Stomach (tissue), 9 donors: ENCODE measurements around the gene SETD6. TPM values are rescaled to one million over a fixed set of nuclear protein-coding genes. Genes with fewer than 3 reads are reported as not detected.

Experiments used
- DNase-seq, 2 donors: peaks; one replicate each; pipeline versions ENCODE4 v3.0.0 to v3.0.0-alpha.2; 2013 to 2019
- H3K27ac ChIP-seq, 5 donors: fragments of 200-600 bp in 4 of 5; sonication (generic) in 4 of 5; one replicate each; pipeline ENCODE4 v1.5.1; 2013 to 2019; ENCODE audit warnings: mild to moderate bottlenecking in 1 of 5, moderate library complexity in 1 of 5
- H3K27me3 ChIP-seq, 3 donors: fragments of 200-600 bp; sonication (generic); one replicate each; pipeline ENCODE4 v1.5.1; 2017 to 2019; ENCODE audit warnings: mixed run types in 1 of 3
- H3K36me3 ChIP-seq, 4 donors: fragments of 200-600 bp; sonication (generic); 1 replicate in 3 of 4; 2 replicates in 1 of 4; pipeline ENCODE4 v1.5.1; 2016 to 2019
- H3K4me1 ChIP-seq, 4 donors: fragments of 200-600 bp; sonication (generic); one replicate each; pipeline ENCODE4 v1.5.1; 2016 to 2019
- H3K4me3 ChIP-seq, 4 donors: fragments of 200-600 bp; sonication (generic) in 3 of 4; one replicate each; pipeline ENCODE4 v1.5.1; 2016 to 2019; ENCODE audit warnings: mild to moderate bottlenecking in 1 of 4
- H3K9me3 ChIP-seq, 4 donors: fragments of 200-600 bp; sonication (generic); one replicate each; pipeline ENCODE4 v1.5.1; 2016 to 2019
- CTCF ChIP-seq, 7 experiments: fragments of 450-650 bp in 4 of 7; fragments of 200-600 bp in 3 of 7; sonication (generic) in 3 of 7; IDR thresholded peaks; one replicate each; pipeline ENCODE4 v1.5.1; 2016 to 2019; ENCODE audit warnings: antibody characterized with exemption in 7 of 7, control low read depth in 2 of 7, mild to moderate bottlenecking in 1 of 7
- EP300 ChIP-seq: sonication (generic); formaldehyde crosslinking; IDR thresholded peaks from one replicate; pipeline ENCODE4 v1.6.1; 2017; ENCODE audit warnings: antibody characterized with exemption
- POLR2A ChIP-seq, 4 donors: fragments of 450-650 bp; IDR thresholded peaks; one replicate each; pipeline ENCODE4 v1.6.1; 2016; ENCODE audit warnings: antibody characterized with exemption in 4 of 4, control low read depth in 2 of 4, mild to moderate bottlenecking in 1 of 4, moderate library complexity in 1 of 4
- POLR2AphosphoS5 ChIP-seq, 3 donors: sonication (generic); formaldehyde crosslinking; IDR thresholded peaks; one replicate each; pipeline ENCODE4 v1.6.1; 2016; ENCODE audit warnings: antibody characterized with exemption in 3 of 3
- WGBS, 5 donors: extraction: QIAGEN DNeasy Blood & Tissue Kit in 3 of 5; methylation state at CpG; one replicate each; pipeline versions ENCODE4 v1.1.5 to v1.1.7; 2013 to 2018; 5-methylcytosine and 5-hydroxymethylcytosine counted together
- intact Hi-C: fragments of 100-400 bp; cut with DNase I; formaldehyde crosslinking; loops from one replicate; pipeline ENCODE4 v1.15.1; 2023; ENCODE audit warnings: low total_unique reads
- polyA plus RNA-seq, 3 donors: library from polyadenylated mRNA; stranded (reverse); fragments of 200-250 nt; gene quantifications; one replicate each; pipeline ENCODE4 v1.2.3, GENCODE V29; 2013
- total RNA-seq, 5 donors: library from RNA; depleted of rRNA; stranded (reverse); fragments of >200 nt; gene quantifications; one replicate each; pipeline versions ENCODE4 v1.1.0 to v1.2.3, GENCODE V29; 2014 to 2016
- donor health status: healthy with polysubstance abuse.
- donor health status: Bipolar disorder and iron deficiency.
- donor health status: healthy.

Gene SETD6
- total and polyA plus RNA-seq, 8 donors: 7.7 to 209 (median 25.4) TPM

GRCh38 chr16:58511933-58512815 is 3.1 kb upstream of the SETD6 start:
- Histone ChIP-seq H3K27me3 (peaks cover 0 to 17% (median 0%) of the 10 kb centered on the region in 3 donors), H3K27ac (no peak overlapping the region), H3K36me3 (peaks cover 0 to 6% (median 5%) of the 10 kb centered on the region in 4 donors), H3K4me3 (no peak overlapping the region), H3K4me1 (peaks cover 8 to 34% (median 28%) of the 10 kb centered on the region in 4 donors), H3K9me3 (no peaks in the 10 kb centered on the region)
- WGBS, 5 donors: 55 to 77% (median 58%) methylated on average over 10 to 17 of the region's 17 CpGs
- intact Hi-C loops: loop anchor here (10.0 kb wide), 1 partner anchor 153 kb away; no protein-coding TSS in a partner anchor
- DNase-seq: peak; percentile 88
- TF ChIP-seq POLR2A (IDR thresholded peaks at IDR 0.05): no peak
- TF ChIP-seq POLR2AphosphoS5 (IDR thresholded peaks at IDR 0.05): peak in 1 of 3 donors; percentile 16
- TF ChIP-seq EP300: no peak
- peak in 5 of 7 experiments; percentile 39 to 82 (median 59) for TF ChIP-seq CTCF (IDR thresholded peaks at IDR 0.05)

GRCh38 chr16:58513874-58514273 is 1.4 kb upstream of the SETD6 start:
- TF ChIP-seq EP300 (no peak), POLR2A (IDR thresholded peaks at IDR 0.05) (no peak), CTCF (IDR thresholded peaks at IDR 0.05) (no peak), POLR2AphosphoS5 (IDR thresholded peaks at IDR 0.05) (no peak)
- peaks cover 12 to 23% (median 22%) of the 10 kb centered on the region in 4 donors for H3K36me3 ChIP-seq
- DNase-seq: no peak
- WGBS, 5 donors: 49 to 75% (median 64%) methylated on average over 3 of the region's 3 CpGs
- no peaks in the 10 kb centered on the region for H3K9me3 ChIP-seq
- H3K4me1 ChIP-seq: peaks cover 8 to 34% (median 29%) of the 10 kb centered on the region in 4 donors
- peaks cover 0 to 3% (median 0%) of the 10 kb centered on the region in 3 donors for H3K27me3 ChIP-seq
- H3K27ac ChIP-seq: no peak overlapping the region
- intact Hi-C loops: loop anchor here (10.0 kb wide), 1 partner anchor 151 kb away; no protein-coding TSS in a partner anchor
- H3K4me3 ChIP-seq: no peak overlapping the region

GRCh38 chr16:58515871-58516767 is 802 bp downstream of the SETD6 start:
- intact Hi-C loops: loop anchor here (10.0 kb wide), 1 partner anchor 149 kb away; no protein-coding TSS in a partner anchor
- TF ChIP-seq CTCF (IDR thresholded peaks at IDR 0.05) (peak in 1 of 7 experiments; percentile 36), POLR2A (IDR thresholded peaks at IDR 0.05) (no peak), EP300 (no peak)
- Histone ChIP-seq H3K4me3 (peak overlapping the region; percentile 90 to 97 (median 93)), H3K27me3 (no peaks in the 10 kb centered on the region), H3K36me3 (peaks cover 33 to 45% (median 44%) of the 10 kb centered on the region in 4 donors), H3K9me3 (no peaks in the 10 kb centered on the region), H3K27ac (peak overlapping the region; percentile 85 to 89 (median 88)), H3K4me1 (peaks cover 8 to 34% (median 29%) of the 10 kb centered on the region in 4 donors)
- WGBS, 5 donors: 9 to 37% (median 16%) methylated on average over 16 to 66 of the region's 66 CpGs
- DNase-seq: peak; percentile 69 to 70

- H3K4me1 ChIP-seq: peaks cover 8 to 30% (median 29%) of the 10 kb centered on the region in 4 donors
- H3K36me3 ChIP-seq: peaks cover 39 to 52% (median 51%) of the 10 kb centered on the region in 4 donors
- H3K4me3 ChIP-seq: peak overlapping the region in 2 of 4 donors; percentile 90 to 96
- peak overlapping the region in 3 of 5 donors; percentile 13 to 89 (median 88) for H3K27ac ChIP-seq
- 76 to 86% (median 84%) methylated on average over 4 of the region's 4 CpGs for WGBS, 5 donors
- intact Hi-C loops: loop anchor here (10.0 kb wide), 1 partner anchor 148 kb away; no protein-coding TSS in a partner anchor
- H3K27me3 ChIP-seq: no peaks in the 10 kb centered on the region
- DNase-seq: peak in 1 of 2 donors; percentile 7
- no peaks in the 10 kb centered on the region for H3K9me3 ChIP-seq
- TF ChIP-seq CTCF (IDR thresholded peaks at IDR 0.05) (no peak), POLR2A (IDR thresholded peaks at IDR 0.05) (no peak), EP300 (no peak), POLR2AphosphoS5 (IDR thresholded peaks at IDR 0.05) (no peak)
These were observed 1.4 kb downstream of the SETD6 start for GRCh38 chr16:58516768-58517107.
